Measurements from ENCODE around the gene EXOC3L2. TPM values are rescaled to one million over a fixed set of nuclear protein-coding genes. Genes with fewer than 3 reads are reported as not detected.

EXOC3L2 gene
- total RNA-seq, 1 experiment from 2014 or later, result 0.61 TPM

- Histone ChIP-seq H3K27me3 (ENCODE audit: insufficient read depth, low read length) (no peaks in the 10 kb centered on the region), H3T11ph (ENCODE audit: low read length) (no peak overlapping the region), H3K4me2 (ENCODE audit: insufficient read depth, insufficient read length, low read length) (no peak overlapping the region), H3K4me1 (ENCODE audit: insufficient read depth, low read length) (no peaks in the 10 kb centered on the region), H4K5ac (ENCODE audit: insufficient read length, low read depth, low read length) (no peak overlapping the region), H3K23ac (ENCODE audit: insufficient read length, low read depth, low read length) (no peak overlapping the region), H3K9ac (ENCODE audit: extremely low read depth, insufficient read length, low read length) (no peak overlapping the region), H2BK5ac (ENCODE audit: insufficient read length, low read length) (no peak overlapping the region), H3K4ac (ENCODE audit: low read depth, low read length) (no peak overlapping the region), H2BK15ac (ENCODE audit: low read depth, low read length) (no peak overlapping the region), H4K8ac (replicated peaks; ENCODE audit: insufficient read length, low read depth, low read length) (no peak overlapping the region), H3K18ac (ENCODE audit: insufficient read length, low read depth, low read length) (no peak overlapping the region), H2BK20ac (ENCODE audit: low read depth, low read length, poor library complexity, severe bottlenecking) (no peak overlapping the region), H2BK12ac (ENCODE audit: insufficient read length, low read depth, low read length) (no peak overlapping the region), H2BK120ac (ENCODE audit: low read depth, low read length, poor library complexity, severe bottlenecking) (no peak overlapping the region), H3K23me2 (ENCODE audit: insufficient read length, low read depth, low read length, poor library complexity, severe bottlenecking) (no peaks in the 10 kb centered on the region), H4K20me1 (ENCODE audit: control insufficient read depth, insufficient read depth, insufficient read length) (no peaks in the 10 kb centered on the region), H3K56ac (ENCODE audit: insufficient read length, low read depth, low read length) (no peak overlapping the region), H3K14ac (ENCODE audit: insufficient read depth, low read length) (no peak overlapping the region), H4K91ac (ENCODE audit: insufficient read length, low read depth, low read length) (no peak overlapping the region), H2AFZ (ENCODE audit: low read length) (no peak overlapping the region), H2AK5ac (ENCODE audit: insufficient read length, low read length) (no peak overlapping the region), H3K79me2 (ENCODE audit: insufficient read depth, low read length) (no peaks in the 10 kb centered on the region), H3K9me3 (ENCODE audit: control insufficient read depth, low read depth, low read length) (no peaks in the 10 kb centered on the region), H3K79me1 (ENCODE audit: insufficient read depth, low read depth, low read length, poor library complexity, severe bottlenecking) (no peaks in the 10 kb centered on the region), H3K27ac (ENCODE audit: insufficient read length, low read depth, low read length) (no peak overlapping the region)
- no peak overlapping the region for H3K4me3 Mint-ChIP-seq
- 0 out of 7 replicates have a peak overlapping the region, but pooled peaks of 1 of the 3 experiments have one; percentile 17 for H3K27ac Mint-ChIP-seq
- peaks cover 13 to 42% (median 33%) of the 10 kb centered on the region in 3 experiments for H3K36me3 Mint-ChIP-seq (ENCODE audit: insufficient read depth in 1 of 3, low read depth in 3 of 3)
- no peak for DNase-seq
- peaks cover 7% of the 10 kb centered on the region for H3K27me3 Mint-ChIP-seq (ENCODE audit: low read depth)
- no peaks in the 10 kb centered on the region for H3K9me3 Mint-ChIP-seq
- H3K4me1 Mint-ChIP-seq, result no peaks in the 10 kb centered on the region
- no peak for TF ChIP-seq CTCF (conservative IDR thresholded peaks at IDR 0.05)
- no CpG with 5 or more reads among the region's 6 CpGs for WGBS (ENCODE audit: extremely low coverage, insufficient read length, low lambda C conversion rate)
Measured at GRCh38 chr19:45290381-45290931, 45.2 kb upstream of the EXOC3L2 start.

Measured in H9 (cell line).